GM12875 (cell line): ENCODE results near the gene CCDC102B.
"Not testable (repeated sequence)": the region's sequence is repeated elsewhere in the genome, so short reads cannot be mapped to it uniquely, and the experiment has no call there.

ENCODE experiments used
- H3K4me3 ChIP-seq: one replicate; pipeline ENCODE4 v1.5.1; 2011; ENCODE audit warnings: low read depth, low read length, control low read depth
- CTCF ChIP-seq: IDR thresholded peaks from 2 replicates; pipeline ENCODE4 v1.5.1; 2011; ENCODE audit warnings: low read depth, mild to moderate bottlenecking, control low read depth, inconsistent platforms, low read length, moderate library complexity, borderline replicate concordance; ENCODE audit not compliant: insufficient read depth

Gene CCDC102B

DNA sequence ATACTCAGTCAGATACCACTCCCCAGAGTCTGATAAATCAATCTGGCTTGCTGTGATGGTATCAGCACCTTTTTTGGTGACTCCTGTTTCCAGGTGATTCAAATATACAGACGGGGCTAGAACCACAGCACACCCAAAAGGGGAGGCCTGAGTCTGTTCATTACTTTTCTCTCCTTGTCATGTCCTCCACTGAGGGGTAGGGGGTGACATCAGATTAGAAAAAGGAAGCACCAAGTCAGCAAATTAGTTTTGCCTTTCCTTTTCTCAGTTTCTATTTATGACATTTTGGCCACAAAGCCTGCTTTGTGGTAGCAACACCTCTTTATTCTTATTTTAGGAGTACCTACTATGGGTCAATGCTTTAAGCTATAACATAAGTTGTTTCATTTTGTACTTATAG, 127.4 kb downstream of the CCDC102B start:
- H3K4me3 ChIP-seq: no peak overlapping the region
- TF ChIP-seq CTCF: peak; percentile 19; the same call in 1 of the 2 replicates

GRCh38 chr18:68928762-68929675, 131.1 kb downstream of the CCDC102B start:
- no peak for TF ChIP-seq CTCF
- H3K4me3 ChIP-seq: no peak overlapping the region

GRCh38 chr18:68935686-68936085, 137.8 kb downstream of the CCDC102B start:
- TF ChIP-seq CTCF: no peak
- H3K4me3 ChIP-seq: no peak overlapping the region

GRCh38 chr18:68937029-68937599, 139.2 kb downstream of the CCDC102B start:
- H3K4me3 ChIP-seq: no peak overlapping the region
- no peak for TF ChIP-seq CTCF

DNA sequence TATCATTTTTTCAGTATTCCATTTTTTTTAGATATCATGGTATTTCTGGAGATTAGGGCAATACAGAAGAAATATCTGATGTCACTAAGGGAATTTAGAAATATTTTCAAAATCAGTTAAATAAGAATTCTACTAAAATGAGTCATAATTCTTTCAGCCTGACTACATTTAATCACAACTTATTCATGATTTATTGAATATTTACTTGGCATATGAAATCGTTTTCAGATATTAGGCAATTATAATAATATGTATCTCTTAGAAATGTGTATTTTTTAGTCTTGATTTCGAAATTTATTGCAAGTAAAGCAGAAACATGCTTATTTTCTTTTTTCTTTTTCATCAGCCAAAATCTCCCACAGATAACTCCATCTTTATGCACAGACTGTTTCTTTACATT, 142.2 kb downstream of the CCDC102B start:
- no peak for TF ChIP-seq CTCF

DNA sequence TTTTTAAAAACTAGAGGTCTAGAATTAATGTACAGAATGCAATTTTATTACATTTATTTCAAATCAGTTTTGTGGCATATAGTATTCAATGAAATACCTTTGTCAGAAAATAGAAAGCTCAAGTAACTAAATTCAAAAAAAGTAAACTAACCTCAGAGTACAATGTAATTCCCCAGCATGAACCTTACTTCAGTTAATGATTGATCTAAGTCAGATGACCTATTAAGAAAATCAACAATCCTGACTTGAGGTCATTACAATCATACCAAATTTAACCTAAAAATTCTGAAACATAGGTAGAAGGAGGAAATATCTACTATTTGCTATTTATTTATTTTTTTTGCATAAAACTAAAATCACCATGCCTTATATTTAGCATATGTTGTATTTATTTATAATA, 142.9 kb downstream of the CCDC102B start:
- TF ChIP-seq CTCF: no peak
- H3K4me3 ChIP-seq: no peak overlapping the region

More for the DNA sequence above, 142.2 kb downstream of the CCDC102B start:
- H3K4me3 ChIP-seq: no peak overlapping the region

GRCh38 chr18:68942230-68942629, 144.3 kb downstream of the CCDC102B start:
- no peak overlapping the region for H3K4me3 ChIP-seq
- TF ChIP-seq CTCF: no peak

- not testable (repeated sequence) for H3K4me3 ChIP-seq
These were observed 146.0 kb downstream of the CCDC102B start for GRCh38 chr18:68943861-68944260.
